GM13976 (cell line): ENCODE measurements around the gene GATM.
"Not testable (repeated sequence)": the region's sequence is repeated elsewhere in the genome, so short reads cannot be mapped to it uniquely, and the experiment has no call there.

Experiments used
- DNase-seq: peaks from one replicate; pipeline ENCODE4 v3.0.0; 2012; ENCODE audit warnings: low spot score
- in situ Hi-C: fragments of 300-500 bp; cut with MboI; formaldehyde crosslinking; loops from one replicate; pipeline ENCODE4 v1.12.0; 2022; ENCODE audit warnings: low sequenced_read_pairs, mixed read lengths, inconsistent platforms; ENCODE audit not compliant: unreplicated experiment
- TF ChIP-seq, protein P1 (sequence below): IDR thresholded peaks from 2 replicates; pipeline ENCODE4 v1.5.1; 2012; ENCODE audit warnings: borderline replicate concordance, mild to moderate bottlenecking; ENCODE audit not compliant: insufficient read depth; ENCODE audit errors: extremely low read depth, missing control alignments, control extremely low read depth

GATM gene

DNA sequence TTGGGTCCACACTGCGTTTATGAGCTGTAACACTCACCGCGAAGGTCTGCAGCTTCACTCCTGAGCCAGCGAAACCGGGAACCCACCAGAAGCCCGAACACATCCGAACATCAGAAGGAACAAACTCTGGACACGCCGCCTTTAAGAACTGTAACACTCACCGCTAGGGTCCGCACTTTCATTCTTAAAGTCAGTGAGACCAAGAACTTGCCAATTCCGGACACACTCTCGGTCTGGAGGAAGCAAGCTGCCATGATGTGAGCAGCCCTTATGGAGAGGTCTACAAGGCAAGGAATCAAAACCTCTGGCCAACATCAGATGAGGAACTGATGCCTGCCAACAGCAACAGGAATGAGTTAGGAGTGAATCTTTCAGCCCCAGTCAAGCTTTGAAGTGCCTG, 63.4 kb downstream of the GATM start:
- in situ Hi-C loops: no loop called here
- TF ChIP-seq, protein P1, sequence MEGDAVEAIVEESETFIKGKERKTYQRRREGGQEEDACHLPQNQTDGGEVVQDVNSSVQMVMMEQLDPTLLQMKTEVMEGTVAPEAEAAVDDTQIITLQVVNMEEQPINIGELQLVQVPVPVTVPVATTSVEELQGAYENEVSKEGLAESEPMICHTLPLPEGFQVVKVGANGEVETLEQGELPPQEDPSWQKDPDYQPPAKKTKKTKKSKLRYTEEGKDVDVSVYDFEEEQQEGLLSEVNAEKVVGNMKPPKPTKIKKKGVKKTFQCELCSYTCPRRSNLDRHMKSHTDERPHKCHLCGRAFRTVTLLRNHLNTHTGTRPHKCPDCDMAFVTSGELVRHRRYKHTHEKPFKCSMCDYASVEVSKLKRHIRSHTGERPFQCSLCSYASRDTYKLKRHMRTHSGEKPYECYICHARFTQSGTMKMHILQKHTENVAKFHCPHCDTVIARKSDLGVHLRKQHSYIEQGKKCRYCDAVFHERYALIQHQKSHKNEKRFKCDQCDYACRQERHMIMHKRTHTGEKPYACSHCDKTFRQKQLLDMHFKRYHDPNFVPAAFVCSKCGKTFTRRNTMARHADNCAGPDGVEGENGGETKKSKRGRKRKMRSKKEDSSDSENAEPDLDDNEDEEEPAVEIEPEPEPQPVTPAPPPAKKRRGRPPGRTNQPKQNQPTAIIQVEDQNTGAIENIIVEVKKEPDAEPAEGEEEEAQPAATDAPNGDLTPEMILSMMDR: no peak
- DNase-seq: no peak

DNA sequence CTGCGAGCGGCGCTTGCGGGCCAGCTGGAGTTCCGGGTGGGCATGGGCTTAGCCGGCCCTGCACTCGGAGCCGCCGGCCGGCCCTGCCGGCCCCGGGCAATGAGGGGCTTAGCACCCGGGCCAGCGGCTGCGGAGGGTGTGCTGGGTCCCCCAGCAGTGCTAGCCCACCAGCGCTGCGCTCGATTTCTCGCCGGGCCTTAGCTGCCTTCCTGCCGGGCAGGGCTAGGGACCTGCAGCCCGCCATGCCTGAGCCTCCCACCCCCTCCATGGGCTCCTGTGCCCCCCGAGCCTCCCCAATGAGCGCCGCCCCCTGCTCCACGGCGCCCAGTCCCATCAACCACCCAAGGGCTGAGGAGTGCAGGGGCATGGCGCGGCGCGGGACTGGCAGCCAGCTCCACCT, 64.2 kb downstream of the GATM start:
- in situ Hi-C loops, DNase-seq: not testable (repeated sequence)
